HG03097 (cell line): ENCODE measurements around the gene C1orf87.

ENCODE experiments used
- ATAC-seq: cut with Tn5 transposase; IDR thresholded peaks from one replicate; pipeline ENCODE4 v1.9.1; 2021; ENCODE audit not compliant: unreplicated experiment, low FRiP score

The C1orf87 gene

GRCh38 chr1:60063561-60063960 is 10.0 kb downstream of the C1orf87 start:
- no peak for ATAC-seq

- no peak for ATAC-seq
These were observed 14.1 kb downstream of the C1orf87 start for GRCh38 chr1:60059468-60059867.

- ATAC-seq, result no peak
These were observed 18.2 kb downstream of the C1orf87 start for GRCh38 chr1:60055336-60055735.

- no peak for ATAC-seq
These were observed 19.2 kb downstream of the C1orf87 start for GRCh38 chr1:60054374-60054773.

- ATAC-seq, result no peak
These were observed 21.0 kb downstream of the C1orf87 start for GRCh38 chr1:60052601-60053000.

DNA sequence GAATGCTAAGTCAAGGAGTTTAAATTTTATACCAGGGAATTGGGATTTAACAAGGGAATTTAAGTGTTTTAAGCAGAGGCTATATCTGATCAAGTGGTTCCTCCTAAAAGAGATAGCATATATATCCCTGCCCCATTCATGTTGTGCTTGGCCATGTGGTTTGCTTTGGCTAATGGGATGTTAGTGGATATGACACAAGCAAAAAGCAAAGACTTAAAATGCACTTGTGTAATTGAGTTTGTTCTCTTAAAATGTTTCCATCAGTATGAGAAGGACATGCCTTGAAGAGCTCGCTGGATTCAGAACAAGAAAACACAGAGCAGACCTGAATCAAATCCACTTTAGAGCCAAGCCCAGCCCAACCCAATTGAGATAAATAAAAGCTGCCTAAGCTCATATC is 22.4 kb downstream of the C1orf87 start:
- ATAC-seq, result no peak

GRCh38 chr1:60049188-60049587 is 24.4 kb downstream of the C1orf87 start:
- ATAC-seq, result no peak

DNA sequence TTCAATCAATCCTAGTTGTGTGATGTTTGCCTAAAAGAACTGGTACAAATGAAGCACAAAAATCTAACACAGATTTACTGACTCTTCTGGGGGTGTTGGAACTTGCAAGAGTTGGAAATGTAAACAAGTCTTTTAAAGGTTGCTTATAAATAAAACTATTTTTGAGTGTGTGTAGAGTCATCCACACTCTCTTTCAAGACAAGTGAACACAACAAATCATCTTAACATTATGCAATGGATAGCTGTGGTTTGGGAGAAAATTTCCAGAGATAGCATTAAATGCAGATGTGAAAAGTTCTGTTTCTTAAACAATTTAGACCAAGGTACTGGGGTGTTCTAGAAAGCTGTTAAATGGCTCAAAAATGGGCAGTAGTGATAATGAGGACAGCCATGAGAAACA is 28.7 kb downstream of the C1orf87 start:
- ATAC-seq, result no peak

GRCh38 chr1:60041783-60042182 is 31.8 kb downstream of the C1orf87 start:
- ATAC-seq, result no peak

- ATAC-seq, result no peak
These were observed 35.9 kb downstream of the C1orf87 start for GRCh38 chr1:60037669-60038068.

DNA sequence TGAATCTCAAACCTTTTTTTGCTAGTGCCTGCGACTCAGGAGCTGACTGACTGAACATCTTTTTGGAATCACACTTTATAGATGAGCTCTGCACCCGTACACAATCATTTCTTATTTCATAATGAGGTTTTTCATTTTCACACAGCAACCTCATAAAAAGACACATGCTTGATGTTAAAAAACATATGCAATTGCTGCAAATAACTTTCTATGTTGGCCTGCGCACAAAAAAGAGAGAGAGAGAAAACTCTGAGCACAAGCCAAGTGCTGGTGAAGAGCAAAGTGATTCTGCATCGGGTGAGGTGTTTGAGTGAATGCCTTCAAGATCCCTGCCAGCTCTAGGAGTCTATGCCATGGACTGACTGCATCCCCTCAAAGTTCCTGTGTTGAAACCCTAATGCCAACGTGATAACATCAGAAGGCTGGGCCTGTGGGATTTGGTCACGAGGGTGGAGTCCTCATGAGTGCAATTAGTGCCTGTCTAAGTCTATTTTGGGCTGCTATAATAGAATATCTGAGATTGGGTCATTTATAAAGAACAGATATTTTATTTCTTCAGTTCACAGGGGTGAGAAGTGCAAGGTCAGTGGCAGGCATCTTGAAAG is 36.6 kb downstream of the C1orf87 start:
- no peak for ATAC-seq

DNA sequence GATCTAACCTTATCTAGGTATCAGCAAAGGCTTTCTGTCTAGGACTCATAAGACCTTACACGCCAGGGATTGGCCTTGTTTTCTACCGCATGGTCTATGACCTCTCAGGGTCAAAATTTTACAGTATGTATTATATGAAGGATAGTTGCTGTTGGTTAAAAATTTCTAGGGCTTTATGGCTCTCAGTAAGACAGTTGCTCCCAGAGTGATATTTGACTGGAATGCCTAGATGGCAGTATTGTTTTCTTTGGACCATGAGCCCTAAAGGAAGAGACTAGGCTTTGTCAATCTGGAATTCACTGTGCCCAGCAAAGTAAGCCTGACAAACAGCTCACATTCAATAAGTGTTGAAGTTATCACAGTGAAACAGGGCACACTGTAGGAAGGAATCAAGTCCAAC is 37.6 kb downstream of the C1orf87 start:
- no peak for ATAC-seq

DNA sequence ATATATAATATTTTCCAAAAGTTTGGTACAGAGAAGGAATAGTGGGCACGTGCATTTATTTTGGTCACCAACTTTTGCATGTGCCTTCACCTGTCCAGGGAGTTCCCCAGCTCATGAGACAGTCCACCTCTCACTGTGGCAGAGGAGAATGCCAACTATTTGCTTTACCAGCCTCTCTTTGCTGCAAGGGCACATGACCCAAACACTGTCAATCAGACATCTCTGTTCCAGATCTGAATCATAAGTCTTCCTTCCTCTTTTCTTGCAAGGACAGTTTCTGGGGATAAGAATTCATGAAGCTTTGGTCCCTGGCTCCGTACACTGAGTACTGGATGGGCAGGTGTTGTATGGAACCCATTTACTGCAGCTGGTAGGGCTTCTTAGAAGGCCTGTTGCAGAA is 38.6 kb downstream of the C1orf87 start:
- ATAC-seq, result no peak

GRCh38 chr1:60033066-60033465 is 40.5 kb downstream of the C1orf87 start:
- no peak for ATAC-seq

DNA sequence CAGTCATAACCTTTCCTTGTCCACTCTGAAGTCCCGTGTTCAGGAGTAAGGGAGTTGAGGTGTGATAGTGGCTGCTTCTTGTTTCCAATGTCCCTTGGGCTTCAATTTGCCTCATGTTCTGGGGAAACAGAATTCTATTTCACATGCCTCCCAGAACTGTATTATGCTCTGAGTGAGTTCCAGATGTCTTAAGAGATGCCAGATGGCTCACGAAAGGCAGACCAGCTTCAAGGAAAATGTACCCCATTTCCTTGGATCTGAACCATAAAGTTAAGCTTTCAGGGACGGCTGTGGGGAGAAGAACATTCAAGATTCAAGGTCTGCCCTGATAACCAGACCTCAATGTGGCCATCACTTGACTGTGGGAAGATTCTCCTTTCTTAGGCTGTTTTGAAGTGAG is 42.4 kb downstream of the C1orf87 start:
- ATAC-seq, result no peak

DNA sequence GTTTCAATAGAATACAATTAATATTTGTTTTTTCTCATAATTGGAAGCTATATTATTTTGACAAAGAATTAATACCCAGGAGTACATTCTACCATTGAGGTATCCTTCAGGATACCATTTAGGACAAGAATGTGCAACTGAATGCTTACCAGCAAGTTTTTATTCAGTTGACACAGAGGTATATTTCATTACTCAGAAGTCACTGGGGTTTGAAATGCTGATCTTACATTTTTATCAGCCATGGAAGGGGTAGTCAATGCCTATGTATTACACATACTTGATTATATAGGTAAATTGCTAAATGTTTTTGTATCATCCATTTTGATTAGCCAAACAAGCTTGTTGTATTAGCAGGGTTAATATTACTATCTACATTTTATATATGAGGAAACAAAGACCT is 48.0 kb downstream of the C1orf87 start:
- ATAC-seq, result no peak

GRCh38 chr1:60017508-60018205 is 55.9 kb downstream of the C1orf87 start:
- no peak for ATAC-seq

DNA sequence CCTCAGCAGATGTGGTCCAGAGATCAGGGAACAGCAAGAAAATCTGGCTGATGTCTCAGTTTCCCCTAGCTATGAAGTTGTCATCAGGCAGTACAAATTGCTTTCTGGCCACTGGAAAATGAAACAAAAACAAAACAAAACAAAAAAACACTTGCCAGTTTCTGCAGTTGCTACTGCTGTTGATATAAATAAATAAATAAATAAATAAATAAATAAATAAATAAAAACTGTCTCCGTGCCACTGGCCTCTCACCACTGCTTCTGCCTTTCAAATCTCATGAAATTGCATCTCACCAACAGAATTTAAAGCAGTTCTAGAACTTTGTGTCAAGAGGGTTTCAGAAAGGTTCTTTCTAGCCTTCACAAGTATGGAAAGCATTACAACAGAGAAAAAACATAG is 62.9 kb downstream of the C1orf87 start:
- ATAC-seq, result no peak

- no peak for ATAC-seq
These were observed 65.1 kb downstream of the C1orf87 start for GRCh38 chr1:60008500-60008899.

GRCh38 chr1:60000625-60001024 is 72.9 kb downstream of the C1orf87 start:
- no peak for ATAC-seq

- no peak for ATAC-seq
These were observed 73.8 kb downstream of the C1orf87 start for GRCh38 chr1:59999746-60000145.

- ATAC-seq, result no peak
These were observed 74.6 kb downstream of the C1orf87 start for GRCh38 chr1:59999006-59999405.
